ENCODE measurements around the gene KMT2C. TPM values are rescaled to one million over a fixed set of nuclear protein-coding genes. Genes with fewer than 3 reads are reported as not detected.
A peak's percentile ranks its signal among the peaks of the same experiment; 100 is the strongest.

The KMT2C gene
- total and polyA plus RNA-seq, 2 of the 13 experiments (the other 11 are each of a cell fraction or from before 2014, with no cell fraction given) = 7.1 to 14.4 TPM

DNA sequence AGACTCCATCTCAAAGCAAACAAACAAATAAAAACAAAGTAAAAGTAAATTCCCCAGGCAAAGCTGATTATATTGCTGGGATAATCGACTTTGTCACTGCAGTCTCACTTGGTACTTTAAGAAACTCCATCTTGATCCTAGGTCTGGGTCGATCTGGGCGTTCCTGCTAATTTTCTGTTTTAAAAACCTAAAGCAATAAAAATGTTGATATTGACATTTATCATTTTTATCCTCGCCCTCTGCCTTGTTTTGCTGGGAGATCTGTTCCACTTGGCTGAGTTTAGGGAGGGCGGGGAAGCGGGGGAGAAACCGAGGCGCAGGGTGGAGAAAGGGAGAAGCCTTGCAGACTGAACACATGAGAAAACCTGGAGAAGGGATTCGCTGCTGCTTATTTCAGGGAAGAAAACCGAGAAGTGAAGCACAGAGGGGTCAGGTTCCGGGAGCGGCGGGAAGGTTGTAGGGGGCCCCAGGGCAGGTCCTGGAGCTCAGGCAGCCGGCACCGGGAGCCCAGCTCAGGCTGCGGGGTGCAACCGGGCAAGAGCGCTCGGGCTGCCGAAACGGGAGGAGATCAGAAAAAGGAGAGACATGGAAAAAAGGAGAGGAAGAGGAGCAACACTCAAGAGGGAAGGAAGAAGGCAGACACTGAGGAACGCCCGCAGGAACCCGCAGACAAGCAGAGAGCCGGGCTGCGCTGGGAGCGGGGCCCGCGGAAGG, 27.3 kb upstream of the KMT2C start:
- H3K4me3 ChIP-seq (replicated peaks in 1 of 3; ENCODE audit: insufficient read depth in 1 of 3, low read depth in 2 of 3, low read length in 3 of 3) = peak overlapping the region; percentile 68 to 86 (median 80)
- peak overlapping the region; percentile 81 for H3K4me2 ChIP-seq (ENCODE audit: low read depth, low read length)
- intact Hi-C loops (cut with micrococcal nuclease; ENCODE audit: unreplicated experiment) (loop anchor here (2.0 to 10.0 kb wide), 4 partner anchors 26 to 362 kb away; partner anchors contain the start of gene KMT2C), in situ Hi-C loops (cut with HindIII; ENCODE audit: extremely low pct_ligation_motif_present, low pct_unique_long_range_greater_than_20kb) (no loop called here)
- H3K9ac ChIP-seq (ENCODE audit: insufficient read depth, low read depth, low read length) = peak overlapping the region; percentile 67
- H3K27ac ChIP-seq (ENCODE audit: extremely low read length, insufficient read depth, low read length) = peak overlapping the region; percentile 76
- no peaks in the 10 kb centered on the region; a peak in 1 of 5 replicates for H3K27me3 ChIP-seq (ENCODE audit: control insufficient read depth in 1 of 2, insufficient read depth in 2 of 2, low read length in 2 of 2)
- WGBS (ENCODE audit: low lambda C conversion rate) = 1% methylated on average over 29 of the region's 29 CpGs
- H4K20me1 ChIP-seq (ENCODE audit: insufficient read depth, low read length) = no peaks in the 10 kb centered on the region
- POLR2A ChIA-PET = interaction anchor here (0.6 kb wide), 2 partner anchors 50 to 61 kb away, joined by 3 to 4 read pairs; no protein-coding TSS in a partner anchor
- FAIRE-seq = no peak
- H3K79me2 ChIP-seq (ENCODE audit: insufficient read depth, low read length) = no peaks in the 10 kb centered on the region
- CTCF ChIA-PET (ENCODE audit: low intra/inter-chr PET ratio, low total read pairs) = no interaction called here
- peaks cover 37% of the 10 kb centered on the region for H3K4me1 ChIP-seq (ENCODE audit: insufficient read depth, low read length)
- H3K36me3 ChIP-seq (replicated peaks in 1 of 2; ENCODE audit: control insufficient read depth in 1 of 2, insufficient read depth in 2 of 2, low read length in 2 of 2) = no peaks in the 10 kb centered on the region
- DNase-seq (ENCODE audit: low spot score) = no peak
- H3K9me3 ChIP-seq (ENCODE audit: low read length) = no peaks in the 10 kb centered on the region
- TSS peak; percentile 69 for BruUV-seq (replicated peaks)
- H2AFZ ChIP-seq (ENCODE audit: low read length) = no peak overlapping the region
- ATAC-seq = peak; percentile 79
- TF ChIP-seq, protein P1, sequence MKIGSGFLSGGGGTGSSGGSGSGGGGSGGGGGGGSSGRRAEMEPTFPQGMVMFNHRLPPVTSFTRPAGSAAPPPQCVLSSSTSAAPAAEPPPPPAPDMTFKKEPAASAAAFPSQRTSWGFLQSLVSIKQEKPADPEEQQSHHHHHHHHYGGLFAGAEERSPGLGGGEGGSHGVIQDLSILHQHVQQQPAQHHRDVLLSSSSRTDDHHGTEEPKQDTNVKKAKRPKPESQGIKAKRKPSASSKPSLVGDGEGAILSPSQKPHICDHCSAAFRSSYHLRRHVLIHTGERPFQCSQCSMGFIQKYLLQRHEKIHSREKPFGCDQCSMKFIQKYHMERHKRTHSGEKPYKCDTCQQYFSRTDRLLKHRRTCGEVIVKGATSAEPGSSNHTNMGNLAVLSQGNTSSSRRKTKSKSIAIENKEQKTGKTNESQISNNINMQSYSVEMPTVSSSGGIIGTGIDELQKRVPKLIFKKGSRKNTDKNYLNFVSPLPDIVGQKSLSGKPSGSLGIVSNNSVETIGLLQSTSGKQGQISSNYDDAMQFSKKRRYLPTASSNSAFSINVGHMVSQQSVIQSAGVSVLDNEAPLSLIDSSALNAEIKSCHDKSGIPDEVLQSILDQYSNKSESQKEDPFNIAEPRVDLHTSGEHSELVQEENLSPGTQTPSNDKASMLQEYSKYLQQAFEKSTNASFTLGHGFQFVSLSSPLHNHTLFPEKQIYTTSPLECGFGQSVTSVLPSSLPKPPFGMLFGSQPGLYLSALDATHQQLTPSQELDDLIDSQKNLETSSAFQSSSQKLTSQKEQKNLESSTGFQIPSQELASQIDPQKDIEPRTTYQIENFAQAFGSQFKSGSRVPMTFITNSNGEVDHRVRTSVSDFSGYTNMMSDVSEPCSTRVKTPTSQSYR (CRISPR knock-in tag; IDR thresholded peaks at IDR 0.05; ENCODE audit: borderline replicate concordance) = no peak
- TF ChIP-seq TAF1 (CRISPR knock-in tag; IDR thresholded peaks at IDR 0.05) (peak; percentile 51; the same call in 1 of the 2 replicates), ZNF496 (CRISPR knock-in tag; IDR thresholded peaks at IDR 0.05; ENCODE audit: insufficient replicate concordance) (no peak), KDM5A (IDR thresholded peaks at IDR 0.05; ENCODE audit: borderline replicate concordance, low read length) (no peak), MATR3 (CRISPR knock-in tag; IDR thresholded peaks at IDR 0.05) (no peak), ZNF816 (CRISPR knock-in tag; IDR thresholded peaks at IDR 0.05; ENCODE audit: borderline replicate concordance) (no peak), RNF2 (conservative IDR thresholded peaks at IDR 0.05; ENCODE audit: low read depth) (no peak), ZNF792 (CRISPR knock-in tag; IDR thresholded peaks at IDR 0.05) (no peak)
- TF ChIP-seq, protein P2, sequence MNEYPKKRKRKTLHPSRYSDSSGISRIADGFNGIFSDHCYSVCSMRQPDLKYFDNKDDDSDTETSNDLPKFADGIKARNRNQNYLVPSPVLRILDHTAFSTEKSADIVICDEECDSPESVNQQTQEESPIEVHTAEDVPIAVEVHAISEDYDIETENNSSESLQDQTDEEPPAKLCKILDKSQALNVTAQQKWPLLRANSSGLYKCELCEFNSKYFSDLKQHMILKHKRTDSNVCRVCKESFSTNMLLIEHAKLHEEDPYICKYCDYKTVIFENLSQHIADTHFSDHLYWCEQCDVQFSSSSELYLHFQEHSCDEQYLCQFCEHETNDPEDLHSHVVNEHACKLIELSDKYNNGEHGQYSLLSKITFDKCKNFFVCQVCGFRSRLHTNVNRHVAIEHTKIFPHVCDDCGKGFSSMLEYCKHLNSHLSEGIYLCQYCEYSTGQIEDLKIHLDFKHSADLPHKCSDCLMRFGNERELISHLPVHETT (CRISPR knock-in tag; conservative IDR thresholded peaks at IDR 0.05) = no peak
- TF ChIP-seq, protein P3, sequence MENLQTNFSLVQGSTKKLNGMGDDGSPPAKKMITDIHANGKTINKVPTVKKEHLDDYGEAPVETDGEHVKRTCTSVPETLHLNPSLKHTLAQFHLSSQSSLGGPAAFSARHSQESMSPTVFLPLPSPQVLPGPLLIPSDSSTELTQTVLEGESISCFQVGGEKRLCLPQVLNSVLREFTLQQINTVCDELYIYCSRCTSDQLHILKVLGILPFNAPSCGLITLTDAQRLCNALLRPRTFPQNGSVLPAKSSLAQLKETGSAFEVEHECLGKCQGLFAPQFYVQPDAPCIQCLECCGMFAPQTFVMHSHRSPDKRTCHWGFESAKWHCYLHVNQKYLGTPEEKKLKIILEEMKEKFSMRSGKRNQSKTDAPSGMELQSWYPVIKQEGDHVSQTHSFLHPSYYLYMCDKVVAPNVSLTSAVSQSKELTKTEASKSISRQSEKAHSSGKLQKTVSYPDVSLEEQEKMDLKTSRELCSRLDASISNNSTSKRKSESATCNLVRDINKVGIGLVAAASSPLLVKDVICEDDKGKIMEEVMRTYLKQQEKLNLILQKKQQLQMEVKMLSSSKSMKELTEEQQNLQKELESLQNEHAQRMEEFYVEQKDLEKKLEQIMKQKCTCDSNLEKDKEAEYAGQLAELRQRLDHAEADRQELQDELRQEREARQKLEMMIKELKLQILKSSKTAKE (CRISPR knock-in tag; IDR thresholded peaks at IDR 0.05; ENCODE audit: borderline replicate concordance) = no peak
- TF ChIP-seq, protein P4, sequence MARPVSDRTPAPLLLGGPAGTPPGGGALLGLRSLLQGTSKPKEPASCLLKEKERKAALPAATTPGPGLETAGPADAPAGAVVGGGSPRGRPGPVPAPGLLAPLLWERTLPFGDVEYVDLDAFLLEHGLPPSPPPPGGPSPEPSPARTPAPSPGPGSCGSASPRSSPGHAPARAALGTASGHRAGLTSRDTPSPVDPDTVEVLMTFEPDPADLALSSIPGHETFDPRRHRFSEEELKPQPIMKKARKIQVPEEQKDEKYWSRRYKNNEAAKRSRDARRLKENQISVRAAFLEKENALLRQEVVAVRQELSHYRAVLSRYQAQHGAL (CRISPR knock-in tag; IDR thresholded peaks at IDR 0.05; ENCODE audit: not compliant biosample characterization) = no peak
